Hippocampal formation (tissue), 2 donors: ENCODE measurements around the gene HOXC9.
A peak's percentile ranks its signal among the peaks of the same experiment; 100 is the strongest.

Source experiments
- DNase-seq, 2 donors: peaks; one replicate each; lab custom pipeline; 2025; lab: John Stamatoyannopoulos, UW

HOXC9 gene

DNA sequence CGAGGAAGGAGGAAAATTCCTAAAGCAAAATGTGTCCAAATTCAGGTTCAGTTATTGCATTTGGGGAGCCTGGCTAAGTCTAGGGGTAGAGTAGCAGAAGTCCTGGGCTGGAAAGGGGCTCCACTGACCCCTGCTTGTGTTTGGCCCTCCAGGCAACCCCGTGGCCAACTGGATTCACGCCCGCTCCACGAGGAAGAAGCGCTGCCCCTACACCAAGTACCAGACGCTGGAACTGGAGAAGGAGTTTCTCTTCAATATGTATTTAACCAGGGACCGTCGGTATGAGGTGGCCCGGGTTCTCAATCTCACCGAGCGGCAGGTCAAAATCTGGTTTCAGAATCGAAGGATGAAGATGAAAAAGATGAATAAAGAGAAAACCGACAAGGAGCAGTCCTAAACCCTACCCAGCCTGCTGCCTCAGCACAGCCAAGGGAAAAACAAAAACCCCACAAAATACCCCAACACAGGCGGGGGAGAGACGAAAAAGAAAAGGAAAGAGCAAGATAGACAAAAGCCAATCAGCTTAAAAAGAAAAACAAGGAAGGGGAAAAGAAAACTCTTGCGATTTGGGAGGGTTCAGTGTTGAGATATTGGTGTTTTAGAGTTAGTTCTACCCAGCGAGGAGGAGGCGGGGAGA is 2.4 kb downstream of the HOXC9 start:
- DNase-seq, result no peak

DNA sequence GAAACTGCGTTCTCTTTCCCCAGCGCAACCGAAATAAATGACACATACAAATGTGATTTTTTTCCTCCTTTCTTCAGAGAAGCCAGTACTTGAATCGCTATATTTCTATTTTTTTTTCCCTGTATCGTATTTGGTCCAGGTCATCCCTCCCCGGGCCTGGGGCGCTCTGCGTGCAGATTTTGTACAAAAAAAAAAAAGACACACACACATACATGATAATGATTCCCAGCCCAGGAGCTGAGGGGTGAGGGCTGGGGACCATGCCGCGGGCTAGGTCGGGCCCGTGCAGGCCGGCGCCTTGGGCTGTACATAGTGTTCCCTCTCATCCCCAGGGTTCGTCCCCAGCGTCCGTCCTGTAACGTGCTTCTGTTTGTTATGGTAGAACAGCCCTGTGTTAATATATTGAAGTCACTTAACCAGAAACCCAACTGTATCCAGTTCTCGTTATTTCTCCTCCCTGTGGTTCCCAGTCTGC is 3.0 kb downstream of the HOXC9 start:
- no peak for DNase-seq

DNA sequence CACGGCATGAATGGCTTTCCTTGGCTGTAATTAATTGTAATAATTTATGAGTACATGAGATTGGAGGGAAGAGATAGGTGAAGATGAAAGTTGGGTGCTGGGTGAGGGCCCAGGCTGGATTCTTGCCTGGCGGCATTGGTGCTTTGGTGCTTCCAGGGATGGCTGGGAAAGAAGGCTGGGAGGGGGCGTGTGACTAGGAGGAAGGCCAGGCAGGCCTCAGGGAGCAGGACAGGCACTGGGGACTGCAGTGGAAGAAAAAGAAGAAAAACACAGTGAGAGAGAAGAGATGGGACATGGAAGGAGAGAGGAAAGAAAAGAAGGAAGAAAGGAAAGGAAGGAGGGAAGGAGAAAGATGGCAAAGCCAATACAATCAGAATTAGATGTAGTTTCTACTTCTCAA is 3.7 kb downstream of the HOXC9 start:
- DNase-seq, result no peak

DNA sequence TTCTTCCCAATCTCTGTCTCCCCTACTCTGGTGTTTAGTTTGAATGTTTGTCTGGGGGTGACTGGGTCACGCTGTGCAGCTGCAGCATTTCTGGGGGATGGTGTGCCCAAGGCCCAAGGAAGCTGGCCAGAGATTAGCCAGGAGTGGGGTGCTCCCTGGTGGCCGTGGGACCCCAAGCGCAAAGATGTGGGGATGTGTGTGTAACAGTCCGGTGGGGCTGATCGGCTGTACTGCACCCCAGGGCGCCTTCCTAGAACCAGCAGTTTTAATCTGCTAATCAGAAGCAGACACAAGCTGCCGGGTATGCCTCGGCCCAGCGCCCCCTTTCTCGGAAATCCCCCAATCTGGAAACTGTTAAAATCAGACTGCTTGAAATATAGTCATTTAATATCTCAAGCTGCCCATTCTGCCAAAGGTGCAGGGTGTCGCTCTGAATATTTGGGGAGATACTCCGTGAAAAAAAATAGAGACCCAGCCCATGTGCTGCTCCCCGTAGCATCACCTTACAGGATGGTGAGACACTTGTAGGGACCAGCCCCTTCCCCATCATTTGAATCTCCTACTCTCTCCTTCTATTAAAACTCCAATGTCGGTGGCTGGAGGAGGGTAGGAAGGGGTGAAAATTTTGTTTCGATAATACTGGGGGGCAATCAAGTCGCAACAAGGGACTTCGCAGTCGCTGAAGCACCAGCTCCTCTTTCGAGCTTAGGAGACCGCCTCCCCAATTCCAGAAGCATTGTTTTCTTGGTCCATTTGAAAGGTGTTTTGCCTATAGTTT is 4.3 kb downstream of the HOXC9 start:
- no peak for DNase-seq

DNA sequence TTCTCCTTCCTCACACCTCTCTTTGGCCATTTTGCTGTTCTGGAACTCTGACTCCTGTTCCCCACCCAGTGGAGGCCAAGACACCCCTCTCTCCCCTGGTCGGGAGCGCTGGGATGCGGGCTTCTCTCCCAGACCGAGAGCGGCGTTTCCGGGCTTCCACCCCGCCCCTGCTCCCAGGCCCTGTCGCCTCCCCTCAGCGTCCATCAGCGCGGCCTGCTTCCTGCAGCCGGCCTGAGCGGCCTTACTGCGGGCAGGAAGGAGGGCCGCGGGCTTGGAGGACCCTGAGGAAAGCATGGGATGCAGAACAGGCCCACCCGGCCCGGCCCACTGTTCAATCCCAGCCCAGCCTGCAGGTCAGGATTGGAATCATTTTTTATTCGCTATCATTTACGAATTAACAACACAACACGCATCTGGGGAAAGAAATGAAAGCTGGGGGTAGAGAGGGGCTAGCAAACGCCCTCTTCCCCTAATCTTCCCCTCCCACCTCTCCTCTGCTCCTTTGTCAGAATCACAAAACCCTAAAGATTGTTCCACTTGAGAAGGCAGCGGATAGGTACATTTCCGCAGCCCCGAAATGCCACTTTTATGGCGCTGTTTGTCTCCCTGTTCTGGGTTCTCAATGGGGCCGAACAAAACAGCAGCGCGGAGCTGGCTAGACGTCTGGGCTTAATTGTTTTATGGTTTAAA is 5.0 kb downstream of the HOXC9 start:
- DNase-seq, result no peak

DNA sequence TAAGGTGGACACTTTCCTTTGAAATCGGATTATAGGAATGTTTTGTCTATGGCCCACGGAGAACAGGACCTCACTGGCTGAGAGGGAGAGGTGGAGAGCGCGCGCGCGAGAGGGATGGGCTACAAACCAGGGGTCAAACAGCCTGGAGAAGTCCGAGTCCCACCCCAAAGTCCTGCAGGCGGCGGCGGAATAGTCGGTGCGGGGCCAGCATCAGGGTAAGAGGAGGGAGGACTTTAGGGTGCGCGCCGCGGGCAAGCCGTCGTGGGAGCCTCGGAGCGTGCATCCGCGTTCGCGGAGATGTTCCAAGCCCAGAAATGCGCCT is 5.5 kb downstream of the HOXC9 start:
- no peak for DNase-seq

DNA sequence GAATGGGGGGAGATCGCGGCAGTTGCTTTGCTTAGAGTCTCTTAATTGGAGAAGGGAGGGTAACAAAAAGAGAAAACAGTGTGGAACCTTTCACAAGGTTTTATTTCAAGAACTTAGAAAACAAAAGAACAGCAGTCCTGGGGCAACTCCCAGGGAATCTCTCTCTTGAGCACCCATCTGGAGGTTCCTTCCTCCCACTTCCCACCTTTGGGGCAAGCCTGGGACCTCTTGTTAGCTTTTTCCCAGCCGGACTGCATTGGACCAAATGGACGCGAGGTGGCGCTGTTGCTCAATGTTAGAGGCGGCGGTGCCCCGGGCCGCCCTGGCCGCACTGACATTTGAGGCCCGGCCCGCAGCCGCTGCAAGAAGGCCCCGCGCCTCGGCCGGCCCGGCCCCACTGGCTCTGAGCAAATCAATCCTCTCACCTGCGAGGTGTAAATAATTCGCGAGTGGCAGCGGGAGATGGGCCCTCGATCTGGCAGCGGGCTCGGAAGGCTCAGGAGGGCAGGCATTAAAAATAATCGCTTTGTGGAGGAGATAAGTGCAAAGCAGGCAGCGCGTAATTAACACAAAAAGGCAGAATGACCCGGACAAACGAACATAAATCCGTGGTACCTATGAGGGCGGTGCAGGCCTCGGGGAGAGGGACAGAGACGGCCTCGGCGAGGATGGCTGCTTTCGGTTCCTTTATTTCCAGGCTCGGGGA is 6.0 kb downstream of the HOXC9 start:
- peak in 1 of 2 donors; percentile 66 for DNase-seq

DNA sequence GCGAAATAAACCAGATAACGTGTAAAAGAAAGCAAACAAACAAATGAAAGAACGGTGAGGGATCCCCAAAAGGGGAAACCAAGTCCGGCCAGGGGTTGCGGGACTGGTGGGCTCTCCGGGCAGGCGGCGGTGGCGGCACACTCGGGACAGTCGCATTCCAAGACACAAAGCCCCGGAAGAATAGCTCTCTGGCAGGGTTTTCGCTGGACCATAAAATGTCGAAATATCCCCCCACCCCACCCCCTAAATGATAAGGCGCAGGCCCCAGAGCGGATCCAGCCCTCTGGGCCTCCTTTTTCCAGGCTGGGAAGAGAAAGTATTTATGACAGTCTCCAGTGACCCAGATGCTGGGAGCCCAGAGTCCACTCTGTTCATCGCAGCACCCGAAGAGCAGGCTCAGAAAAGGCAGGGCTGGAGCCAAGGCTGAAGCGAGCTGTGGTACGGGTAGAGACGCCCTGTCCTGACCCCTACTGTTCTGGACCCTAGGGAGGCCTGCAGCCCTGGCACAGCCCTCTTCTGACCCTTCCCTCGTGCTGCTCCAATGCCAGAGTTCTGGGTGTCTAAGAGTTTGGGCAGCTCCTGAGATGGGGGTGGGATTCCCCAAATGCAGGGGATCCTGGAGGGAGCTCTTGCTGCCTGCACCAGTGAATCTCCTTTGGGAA is 6.7 kb downstream of the HOXC9 start:
- no peak for DNase-seq

DNA sequence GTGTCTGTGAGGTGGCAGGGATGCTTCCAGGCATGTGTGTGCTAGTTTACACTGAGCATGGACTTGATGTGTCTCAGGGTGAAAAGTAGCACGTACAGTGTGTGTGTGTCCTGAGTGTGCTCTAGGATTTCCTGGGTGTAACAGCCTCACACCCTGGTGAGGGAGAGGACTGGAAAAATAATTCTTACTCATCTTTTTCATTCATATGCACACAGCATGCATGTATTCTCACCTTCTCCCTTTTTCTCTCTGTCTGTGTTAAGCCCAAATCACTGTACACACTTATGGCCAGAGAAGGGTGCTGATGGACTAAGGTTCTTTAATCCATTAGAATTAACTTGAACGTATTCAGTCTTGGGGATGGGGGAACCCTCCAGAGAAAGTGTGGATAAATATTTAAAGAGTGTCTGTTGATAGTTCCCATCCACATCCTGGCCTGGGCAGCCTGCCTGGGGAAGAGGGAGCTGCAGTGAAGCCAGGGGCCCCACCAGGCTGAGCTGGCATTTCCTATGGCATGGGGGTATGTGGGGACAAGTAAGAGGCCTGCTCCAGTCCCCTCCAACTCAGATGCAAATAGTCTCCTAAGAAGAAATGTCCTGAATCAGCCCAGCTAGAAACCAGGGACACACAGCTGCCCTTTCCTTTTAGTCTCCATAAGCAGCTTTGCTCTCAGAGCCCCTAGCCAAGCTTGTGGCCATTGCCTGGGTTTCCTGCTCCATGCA is 7.7 kb downstream of the HOXC9 start:
- DNase-seq, result no peak

DNA sequence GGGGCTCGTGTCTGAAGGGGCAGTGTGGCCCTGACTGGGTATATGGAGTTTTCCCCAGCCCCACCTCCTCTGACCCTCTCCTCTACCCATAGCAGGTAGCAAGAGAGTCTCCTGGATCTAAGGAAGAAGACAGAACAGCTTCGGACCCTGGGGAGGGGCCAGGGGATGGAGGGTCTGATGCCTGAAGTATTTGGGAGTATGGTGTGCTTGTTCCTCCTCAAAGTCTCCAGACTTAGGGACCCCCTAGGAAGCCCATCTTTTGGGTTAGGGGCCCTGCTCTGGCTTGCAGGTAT is 8.2 kb downstream of the HOXC9 start:
- no peak for DNase-seq

DNA sequence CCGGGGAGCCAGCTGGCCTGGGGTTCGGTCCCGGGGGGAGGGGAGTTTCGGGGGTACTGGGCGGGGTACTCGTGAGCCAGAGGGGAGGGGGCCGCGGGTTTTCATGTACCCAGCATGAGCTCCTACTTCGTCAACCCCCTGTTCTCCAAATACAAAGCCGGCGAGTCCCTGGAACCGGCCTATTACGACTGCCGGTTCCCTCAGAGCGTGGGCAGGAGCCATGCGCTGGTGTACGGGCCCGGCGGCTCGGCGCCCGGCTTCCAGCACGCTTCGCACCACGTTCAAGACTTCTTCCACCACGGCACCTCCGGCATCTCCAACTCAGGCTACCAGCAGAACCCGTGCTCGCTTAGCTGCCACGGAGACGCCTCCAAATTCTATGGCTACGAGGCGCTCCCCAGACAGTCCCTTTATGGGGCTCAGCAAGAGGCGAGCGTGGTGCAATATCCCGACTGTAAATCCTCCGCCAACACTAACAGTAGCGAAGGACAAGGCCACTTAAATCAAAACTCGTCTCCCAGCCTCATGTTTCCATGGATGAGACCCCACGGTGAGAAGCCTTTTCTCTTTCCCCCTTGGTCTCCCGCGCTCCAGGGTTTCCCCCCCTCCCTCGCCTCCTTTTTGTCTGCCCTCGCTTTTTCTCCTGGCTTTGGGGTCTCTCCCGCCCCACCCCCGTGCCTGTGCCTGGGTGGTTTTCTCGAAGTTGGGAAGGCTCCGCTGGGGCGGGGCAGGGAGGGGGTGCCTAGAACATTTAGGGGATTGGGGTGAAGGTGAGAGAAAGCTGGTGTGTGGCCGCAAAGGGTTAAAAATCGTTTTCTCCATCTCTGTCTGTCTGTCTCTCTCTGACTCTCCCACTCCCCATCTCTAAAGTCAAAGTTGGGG is 9.5 kb downstream of the HOXC9 start:
- DNase-seq, result no peak

DNA sequence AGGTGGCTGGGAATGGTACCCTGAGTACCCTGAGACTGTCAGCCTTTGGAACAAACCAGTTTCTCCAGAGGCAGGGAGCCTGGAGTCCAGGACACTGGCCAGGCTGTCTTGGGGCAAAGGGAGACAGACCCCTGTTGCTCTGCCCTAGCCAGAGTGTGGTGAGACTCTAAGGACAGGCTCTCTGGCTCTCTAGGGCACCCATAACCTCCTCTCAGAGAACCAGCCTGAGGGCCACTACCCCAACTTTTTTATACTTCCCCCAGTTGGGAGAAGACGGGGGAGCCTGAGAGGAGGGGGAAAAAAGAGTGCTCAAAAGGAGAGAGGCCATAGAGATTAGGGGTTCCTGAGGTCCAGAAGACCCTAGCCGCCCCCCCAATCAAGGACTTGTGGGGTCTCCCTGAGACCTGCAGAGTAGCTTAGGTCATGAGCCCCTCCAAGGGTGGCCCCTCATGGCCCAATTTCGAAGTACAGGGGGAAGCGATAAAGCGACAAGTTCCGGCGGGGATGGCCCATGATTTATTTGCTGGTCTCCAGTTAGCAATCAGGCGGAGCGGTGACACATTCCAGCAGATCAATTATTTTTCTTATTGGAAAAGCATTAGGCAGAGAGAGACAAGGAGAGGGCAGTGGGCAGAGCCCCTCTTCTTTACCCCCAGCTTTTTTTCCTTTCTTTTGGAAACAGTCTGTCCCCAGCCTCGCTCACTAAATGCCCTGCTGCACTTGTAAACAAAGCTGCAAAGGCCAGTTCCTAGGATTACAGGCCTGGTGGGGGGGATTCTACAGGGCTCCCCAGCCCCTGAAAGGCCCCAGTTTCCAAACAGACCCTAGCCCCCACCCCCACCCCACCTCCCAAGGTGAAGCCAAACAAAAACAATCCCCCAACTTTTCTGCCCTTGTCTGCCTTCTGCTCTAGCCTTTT is 10.4 kb downstream of the HOXC9 start:
- DNase-seq, result no peak

DNA sequence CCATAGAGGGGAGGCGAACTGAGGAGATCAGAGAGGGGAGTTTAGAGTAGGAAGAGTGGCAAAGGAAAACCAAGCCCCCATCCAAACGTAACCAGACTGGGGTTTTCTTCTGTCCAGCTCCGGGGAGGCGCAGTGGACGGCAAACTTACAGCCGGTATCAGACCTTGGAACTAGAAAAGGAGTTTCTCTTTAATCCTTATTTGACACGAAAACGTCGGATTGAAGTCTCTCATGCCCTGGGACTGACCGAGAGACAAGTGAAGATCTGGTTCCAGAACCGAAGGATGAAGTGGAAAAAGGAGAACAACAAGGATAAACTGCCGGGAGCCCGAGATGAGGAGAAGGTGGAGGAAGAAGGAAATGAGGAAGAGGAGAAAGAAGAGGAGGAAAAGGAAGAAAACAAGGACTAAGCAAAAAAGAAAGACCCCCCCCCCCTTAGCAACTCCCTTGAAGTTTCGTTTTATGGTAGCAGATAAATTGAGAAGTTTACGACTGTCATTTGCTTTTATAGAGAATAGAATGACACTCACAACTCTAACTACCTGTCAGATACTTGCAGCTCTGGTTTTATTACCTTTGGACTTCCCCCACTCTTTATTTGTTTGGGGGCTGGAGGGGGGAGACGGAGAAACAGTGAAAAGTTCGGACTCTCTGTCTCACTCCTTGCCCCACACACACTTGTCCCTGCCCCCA is 11.2 kb downstream of the HOXC9 start:
- DNase-seq, result no peak

DNA sequence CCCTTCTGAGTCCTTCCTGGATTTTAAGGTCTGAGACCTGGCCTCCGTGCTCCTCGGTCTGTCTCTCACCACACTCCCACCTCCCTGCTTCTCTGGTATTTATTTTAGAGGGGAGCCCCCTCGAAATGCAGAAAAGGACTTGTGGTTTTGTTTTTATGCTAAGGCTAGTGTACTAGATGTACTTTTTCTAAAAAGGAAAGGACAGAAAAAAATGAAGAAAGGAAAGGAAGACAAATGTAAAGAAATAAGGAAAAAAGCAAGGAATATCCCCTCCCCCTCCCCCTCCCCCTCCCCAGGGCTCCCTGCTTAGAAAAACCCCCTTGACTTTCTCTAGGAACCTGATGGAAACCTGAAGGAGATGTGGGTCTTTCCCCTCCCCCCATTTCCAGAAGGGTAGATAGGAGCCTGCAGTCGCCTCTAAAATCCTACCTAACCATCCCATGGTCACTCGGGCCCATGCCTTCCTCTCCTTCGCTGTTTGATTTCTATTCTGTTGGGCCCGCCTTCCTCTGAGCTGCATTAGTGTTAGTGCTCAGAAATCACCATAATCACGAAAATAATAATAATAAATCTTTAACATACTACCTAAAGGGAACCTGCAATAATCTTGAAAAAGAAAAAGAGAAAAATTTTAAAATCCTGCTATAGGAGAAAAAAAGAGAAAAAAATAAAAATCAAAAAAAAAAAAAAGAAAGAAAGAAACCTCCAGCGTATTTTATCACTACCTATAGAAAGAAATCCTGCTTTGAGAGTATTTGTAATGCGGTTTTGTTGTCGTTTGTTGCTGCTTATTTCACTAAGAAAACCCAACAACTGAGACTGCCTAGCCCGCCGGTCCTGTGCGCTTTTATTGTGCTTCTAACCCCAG is 11.9 kb downstream of the HOXC9 start:
- DNase-seq, result no peak

DNA sequence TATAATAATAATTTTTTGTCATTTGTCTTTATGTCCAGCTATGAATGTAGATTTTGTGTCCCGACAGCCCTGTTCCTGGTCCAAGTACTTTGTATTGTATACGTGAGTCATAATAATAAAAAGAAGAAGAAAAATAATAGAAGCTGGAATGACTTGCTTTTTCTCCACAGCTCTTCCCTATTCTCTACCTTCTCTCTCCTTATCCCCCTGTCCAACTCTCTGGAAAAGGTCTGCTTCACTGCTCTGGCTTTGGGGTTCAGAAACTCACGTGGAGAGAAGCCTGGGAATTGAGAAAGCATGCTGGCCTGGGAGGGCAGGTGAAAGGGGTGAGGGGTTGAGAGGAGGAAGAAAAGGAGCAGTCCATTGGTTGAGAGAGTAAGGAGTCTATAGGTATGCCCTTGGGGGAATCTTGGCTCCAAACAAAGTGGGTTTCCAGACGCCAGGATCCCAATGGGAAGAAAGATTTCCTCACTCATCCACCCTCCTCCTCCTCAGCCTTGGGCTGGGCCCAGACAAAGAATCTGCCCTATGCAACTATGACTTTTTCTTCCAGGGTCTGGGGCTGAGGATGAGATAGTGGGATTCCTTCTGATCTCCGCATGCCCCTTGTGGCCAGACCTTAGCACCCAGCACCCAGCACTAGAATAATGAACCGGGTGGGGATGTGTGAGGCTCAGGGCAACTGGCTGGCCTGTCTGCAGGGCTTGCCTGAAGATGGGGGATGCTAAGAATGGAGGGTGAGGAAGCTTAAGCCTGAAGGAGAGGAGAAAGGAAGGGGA is 12.9 kb downstream of the HOXC9 start:
- no peak for DNase-seq

DNA sequence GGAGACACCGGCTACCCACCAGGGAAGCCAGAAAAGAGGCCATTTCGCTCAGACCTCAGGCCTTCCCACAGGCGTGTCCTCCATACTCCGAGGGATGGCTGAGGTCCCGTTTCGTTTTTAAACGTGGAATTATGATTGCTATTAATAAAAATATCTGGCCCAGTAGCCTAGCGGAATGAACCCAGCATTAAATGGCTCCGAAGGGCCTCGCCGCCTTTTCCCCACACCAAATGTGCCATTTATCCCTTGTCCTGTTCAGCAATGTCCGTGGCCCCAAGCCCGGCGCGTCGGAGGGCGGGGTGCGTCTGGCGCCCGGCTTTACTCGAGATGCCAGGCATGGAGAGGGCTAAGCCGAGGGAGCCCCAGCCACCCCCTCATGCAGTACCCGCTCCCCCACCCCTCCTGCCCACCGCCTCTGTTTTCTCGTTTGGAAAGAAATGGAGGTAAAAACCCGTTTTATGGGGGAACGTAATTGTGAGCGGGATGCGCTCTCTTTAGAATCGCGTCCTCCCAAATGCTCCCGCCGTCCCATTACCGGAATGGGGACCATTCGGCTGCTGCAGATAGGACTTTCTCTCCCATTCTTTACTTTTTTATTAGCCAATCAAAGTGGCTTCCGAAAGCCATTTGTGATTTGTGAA is 14.5 kb downstream of the HOXC9 start:
- no peak for DNase-seq
